HepG2 (cell line): ENCODE data around the gene ZCCHC7. TPM values are rescaled to one million over a fixed set of nuclear protein-coding genes. Genes with fewer than 3 reads are reported as not detected.

Experiments
- ATAC-seq: fragments of 200-7000 bp; cut with Tn5 transposase; 3 replicates; pipeline ENCODE4 v1.9.1; 2020; ENCODE audit warnings: mild to moderate bottlenecking, moderate library complexity
- BruUV-seq: library from RNA; stranded (reverse); fragments of 400-500 nt; replicated peaks from 2 replicates; lab custom pipeline; 2021; lab: Mats Ljungman, UMichigan
- CTCF ChIA-PET: fragments of 300-600 bp; formaldehyde crosslinking; extraction: SDS; loops from one replicate; lab custom pipeline; 2021; ENCODE audit warnings: low total read pairs, inconsistent platforms, low intra/inter-chr PET ratio; lab: Yijun Ruan, JAX
- POLR2A ChIA-PET: fragments of 350-600 bp; sonication (Branson Sonifier 250); formaldehyde crosslinking; loops from one replicate; lab custom pipeline; 2020; ENCODE audit warnings: antibody characterized with exemption, inconsistent platforms; lab: Yijun Ruan, JAX
- DNase-seq: peaks from one replicate; pipeline ENCODE4 v3.0.0-alpha.2; 2015; ENCODE audit warnings: low spot score
- FAIRE-seq: peaks from 3 replicates; lab custom pipeline; 2011; peaks lifted over from hg19 to GRCh38; lab: Jason Lieb, UNC
- H2AFZ ChIP-seq: one replicate; pipeline ENCODE4 v1.6.1; 2011; ENCODE audit warnings: low read length, inconsistent platforms
- H3K27ac ChIP-seq: fragments of 300-600 bp; 3 replicates; pipeline ENCODE4 v1.8.0; 2011; ENCODE audit warnings: mixed run types, mild to moderate bottlenecking, mixed read lengths, low read length, inconsistent platforms; ENCODE audit not compliant: insufficient read depth; ENCODE audit errors: extremely low read length
- H3K27me3 ChIP-seq, 2 experiments: fragments of 200-600 bp in 1 of 2; 2 replicates in 1 of 2; 3 replicates in 1 of 2; pipeline versions ENCODE4 v1.6.0 to v1.8.0; 2011; ENCODE audit warnings: low read length in 2 of 2, mild to moderate bottlenecking in 2 of 2, moderate library complexity in 2 of 2, inconsistent platforms in 1 of 2; ENCODE audit not compliant: insufficient read depth in 2 of 2, control insufficient read depth in 1 of 2
- H3K36me3 ChIP-seq, 2 experiments: fragments of 200-600 bp in 1 of 2; replicated peaks in 1 of 2; 2 replicates in 1 of 2; 3 replicates in 1 of 2; pipeline versions ENCODE4 v1.5.1 to v1.8.0; 2011; ENCODE audit warnings: low read length in 2 of 2, inconsistent platforms in 1 of 2; ENCODE audit not compliant: insufficient read depth in 2 of 2, control insufficient read depth in 1 of 2
- H3K4me1 ChIP-seq: 2 replicates; pipeline ENCODE4 v1.5.1; 2012; ENCODE audit warnings: low read length, inconsistent platforms; ENCODE audit not compliant: insufficient read depth
- H3K4me2 ChIP-seq: 2 replicates; pipeline ENCODE4 v1.6.0; 2011; ENCODE audit warnings: low read depth, low read length, inconsistent platforms
- H3K4me3 ChIP-seq, 3 experiments: fragments of 200-600 bp in 1 of 3; sonication (generic), shearing (Covaris generic) in 1 of 3; replicated peaks in 1 of 3; 2 replicates each; pipeline ENCODE4 v1.5.1; 2011 to 2016; ENCODE audit warnings: low read length in 3 of 3, inconsistent platforms in 2 of 3, low read depth in 2 of 3, mild to moderate bottlenecking in 2 of 3, control low read depth in 1 of 3, mixed read lengths in 1 of 3; ENCODE audit not compliant: insufficient read depth in 1 of 3
- H3K79me2 ChIP-seq: one replicate; pipeline ENCODE4 v1.6.1; 2011; ENCODE audit warnings: low read length, inconsistent platforms; ENCODE audit not compliant: insufficient read depth
- H3K9ac ChIP-seq: 2 replicates; pipeline ENCODE4 v1.6.0; 2011; ENCODE audit warnings: mild to moderate bottlenecking, low read depth, low read length, inconsistent platforms; ENCODE audit not compliant: insufficient read depth
- H3K9me3 ChIP-seq: 2 replicates; pipeline ENCODE4 v1.5.1; 2012; ENCODE audit warnings: mild to moderate bottlenecking, low read length
- H4K20me1 ChIP-seq: 2 replicates; pipeline ENCODE4 v1.6.0; 2011; ENCODE audit warnings: inconsistent platforms, mild to moderate bottlenecking, low read length, moderate library complexity; ENCODE audit not compliant: insufficient read depth
- CEBPB ChIP-seq: IDR thresholded peaks from 2 replicates; pipeline ENCODE4 v1.6.1; 2011; ENCODE audit warnings: low read depth, low read length, improper control_type of control experiment, borderline replicate concordance
- CENPT ChIP-seq: sonication (generic); formaldehyde crosslinking; IDR thresholded peaks from 2 replicates; pipeline ENCODE4 v1.8.0; 2022; ENCODE audit warnings: low read depth, mild to moderate bottlenecking, moderate library complexity, missing genetic modification reagents
- CHD2 ChIP-seq: IDR thresholded peaks from 2 replicates; pipeline ENCODE4 v1.6.1; 2011; ENCODE audit warnings: low read depth, low read length, improper control_type of control experiment
- GABPA ChIP-seq, 2 experiments: IDR thresholded peaks; 2 replicates each; pipeline ENCODE4 v1.6.1; 2011 to 2016; ENCODE audit warnings: low read depth in 2 of 2, low read length in 1 of 2, missing biosample characterization in 1 of 2, missing genetic modification characterization in 1 of 2
- MTF2 ChIP-seq: sonication (generic); formaldehyde crosslinking; IDR thresholded peaks from 2 replicates; pipeline ENCODE4 v1.5.0; 2020; ENCODE audit warnings: missing genetic modification reagents, borderline replicate concordance
- PBX2 ChIP-seq: IDR thresholded peaks from 2 replicates; pipeline ENCODE4 v1.6.1; 2016; ENCODE audit warnings: control low read depth
- RNF219 ChIP-seq: sonication (generic); formaldehyde crosslinking; IDR thresholded peaks from 2 replicates; pipeline ENCODE4 v1.5.0; 2020; ENCODE audit warnings: mild to moderate bottlenecking, missing genetic modification reagents
- ZKSCAN8 ChIP-seq: IDR thresholded peaks from 2 replicates; pipeline ENCODE4 v1.6.1; 2016; ENCODE audit warnings: borderline replicate concordance, missing genetic modification reagents, missing compliant biosample characterization
- ZNF256 ChIP-seq: sonication (generic); formaldehyde crosslinking; conservative IDR thresholded peaks from 2 replicates; pipeline ENCODE4 v1.4.0; 2020; ENCODE audit warnings: missing genetic modification reagents
- ZNF564 ChIP-seq: sonication (generic); formaldehyde crosslinking; IDR thresholded peaks from 2 replicates; pipeline ENCODE4 v1.8.1; 2023; ENCODE audit warnings: mild to moderate bottlenecking, missing genetic modification reagents
- ZNF589 ChIP-seq: sonication (generic); formaldehyde crosslinking; conservative IDR thresholded peaks from 2 replicates; pipeline ENCODE4 v1.8.0; 2022; ENCODE audit warnings: mild to moderate bottlenecking, moderate library complexity, missing genetic modification reagents
- ZNF674 ChIP-seq: sonication (generic); formaldehyde crosslinking; IDR thresholded peaks from 2 replicates; pipeline ENCODE4 v1.5.0; 2020; ENCODE audit warnings: low read depth, mild to moderate bottlenecking, missing genetic modification reagents
- WGBS: methylation state at CpG from one replicate; pipeline ENCODE4 v1.1.6; 2017; ENCODE audit warnings: low lambda C conversion rate; 5-methylcytosine and 5-hydroxymethylcytosine counted together
- in situ Hi-C: cut with HindIII; loops from 2 replicates; pipeline ENCODE4 v1.10.0; 2017; ENCODE audit warnings: low pct_unique_long_range_greater_than_20kb; ENCODE audit not compliant: extremely low pct_ligation_motif_present
- intact Hi-C: fragments of 100-400 bp; cut with micrococcal nuclease; formaldehyde crosslinking; loops from one replicate; pipeline ENCODE4 v1.10.0; 2022; ENCODE audit not compliant: unreplicated experiment
- polyA plus RNA-seq, 8 experiments: library from polyadenylated mRNA; depleted of rRNA in 3 of 8; stranded (reverse) in 7 of 8; unstranded in 1 of 8; fragments of >200 nt; fragmentation: Illumina TruSeq in 4 of 8; extraction: Trizol in 4 of 8; gene quantifications; 2 replicates each; pipeline versions ENCODE4 v1.2.1 to v1.2.3, GENCODE V29; 2011 to 2016; ENCODE audit warnings: low read depth in 4 of 8, missing spikeins in 1 of 8, mixed read lengths in 1 of 8; ENCODE audit not compliant: insufficient read depth in 1 of 8
- total RNA-seq, 5 experiments: library from RNA; depleted of rRNA; stranded (reverse); fragments of >200 nt; fragmentation: Illumina TruSeq; extraction: Trizol; gene quantifications; 2 replicates each; pipeline ENCODE4 v1.2.3, GENCODE V29; 2016; ENCODE audit warnings: low read depth in 1 of 5

ZCCHC7 gene
- total and polyA plus RNA-seq, 2 of the 13 experiments (the other 11 are each of a cell fraction or from before 2014, with no cell fraction given): 13.6 to 19.3 TPM

GRCh38 chr9:37097294-37097693 lies 23.1 kb upstream of the ZCCHC7 start (continued):
- TF ChIP-seq RNF219 (no peak), CEBPB (peak; percentile 75; the same call in 1 of the 2 replicates)

DNA sequence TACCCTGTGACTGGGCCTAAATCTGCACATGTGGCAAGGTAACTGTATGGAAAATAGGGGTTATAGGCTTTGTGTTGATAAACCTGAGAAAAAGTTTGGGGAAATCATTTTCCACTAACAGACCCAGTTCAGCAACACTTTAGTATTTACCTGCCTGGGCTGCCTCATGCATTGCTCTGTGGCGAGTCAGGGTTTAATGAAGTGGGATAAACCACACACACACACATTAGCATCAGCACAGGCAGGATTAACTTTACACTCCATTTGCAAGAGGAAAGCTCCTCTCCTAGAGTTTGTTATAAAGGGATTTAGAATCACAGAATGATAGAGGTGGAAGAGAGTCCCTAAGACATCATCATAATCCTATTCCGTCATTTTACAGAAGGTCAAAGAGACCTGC lies 20.0 kb upstream of the ZCCHC7 start:
- no TSS peak for BruUV-seq
- FAIRE-seq: no peak
- intact Hi-C loops: no loop called here
- Histone ChIP-seq H3K27ac (no peak overlapping the region), H3K36me3 (no peaks in the 10 kb centered on the region), H3K9ac (no peak overlapping the region), H2AFZ (no peak overlapping the region), H3K4me2 (no peak overlapping the region), H3K27me3 (no peaks in the 10 kb centered on the region), H3K79me2 (no peaks in the 10 kb centered on the region), H4K20me1 (no peaks in the 10 kb centered on the region), H3K4me1 (peaks cover 33% of the 10 kb centered on the region), H3K9me3 (no peaks in the 10 kb centered on the region), H3K4me3 (no peak overlapping the region)
- in situ Hi-C loops: no loop called here
- TF ChIP-seq CENPT (CRISPR knock-in tag) (no peak), ZNF674 (CRISPR knock-in tag) (no peak), PBX2 (no peak), ZNF589 (CRISPR knock-in tag) (no peak), ZNF256 (no peak), ZNF564 (CRISPR knock-in tag) (no peak), GABPA (IDR thresholded peaks at IDR 0.05; ENCODE audit: low read depth, low read length) (no peak), GABPA (CRISPR knock-in tag; IDR thresholded peaks at IDR 0.05; ENCODE audit: low read depth) (no peak), CHD2 (no peak), ZKSCAN8 (CRISPR knock-in tag) (no peak), MTF2 (CRISPR knock-in tag) (no peak)
- DNase-seq: no peak
- ChIA-PET CTCF (no interaction called here), POLR2A (no interaction called here)
- 30% methylated on average over 2 of the region's 2 CpGs for WGBS
- no peak for ATAC-seq
